ENCODE measurements around the gene PTTG2. TPM values are rescaled to one million over a fixed set of nuclear protein-coding genes. Genes with fewer than 3 reads are reported as not detected.

The PTTG2 gene
- polyA plus RNA-seq, 1 of the 3 experiments (the other 2 are of a cell fraction), result not detected

GRCh38 chr4:37953620-37954293 lies 6.4 kb upstream of the PTTG2 start:
- POLR2A ChIA-PET, result no interaction called here
- Histone ChIP-seq H3K4me1 (ENCODE audit: control insufficient read depth in 1 of 2, insufficient read depth in 2 of 2, low read depth in 1 of 2, low read length in 1 of 2) (no peaks in the 10 kb centered on the region), H4K20me1 (ENCODE audit: insufficient read depth) (no peaks in the 10 kb centered on the region), H3K4me3 (ENCODE audit: low read depth in 2 of 2, low read length in 1 of 2) (no peak overlapping the region), H3K79me2 (ENCODE audit: insufficient read depth) (no peaks in the 10 kb centered on the region), H2AFZ (ENCODE audit: low read depth) (no peak overlapping the region), H3K27ac (ENCODE audit: low read depth in 2 of 2, low read length in 1 of 2) (no peak overlapping the region), H3F3A (replicated peaks; ENCODE audit: insufficient read depth) (no peaks in the 10 kb centered on the region), H3K9me3 (no peaks in the 10 kb centered on the region), H3K27me3 (ENCODE audit: insufficient read depth) (no peaks in the 10 kb centered on the region), H3K4me2 (no peak overlapping the region), H3K9me2 (no peaks in the 10 kb centered on the region), H3K36me3 (replicated peaks in 1 of 2; ENCODE audit: control insufficient read depth in 1 of 2, insufficient read depth in 2 of 2, low read length in 1 of 2) (no peaks in the 10 kb centered on the region), H3K9ac (no peak overlapping the region)
- CTCF ChIA-PET, result no interaction called here
- TF ChIP-seq, protein P1, sequence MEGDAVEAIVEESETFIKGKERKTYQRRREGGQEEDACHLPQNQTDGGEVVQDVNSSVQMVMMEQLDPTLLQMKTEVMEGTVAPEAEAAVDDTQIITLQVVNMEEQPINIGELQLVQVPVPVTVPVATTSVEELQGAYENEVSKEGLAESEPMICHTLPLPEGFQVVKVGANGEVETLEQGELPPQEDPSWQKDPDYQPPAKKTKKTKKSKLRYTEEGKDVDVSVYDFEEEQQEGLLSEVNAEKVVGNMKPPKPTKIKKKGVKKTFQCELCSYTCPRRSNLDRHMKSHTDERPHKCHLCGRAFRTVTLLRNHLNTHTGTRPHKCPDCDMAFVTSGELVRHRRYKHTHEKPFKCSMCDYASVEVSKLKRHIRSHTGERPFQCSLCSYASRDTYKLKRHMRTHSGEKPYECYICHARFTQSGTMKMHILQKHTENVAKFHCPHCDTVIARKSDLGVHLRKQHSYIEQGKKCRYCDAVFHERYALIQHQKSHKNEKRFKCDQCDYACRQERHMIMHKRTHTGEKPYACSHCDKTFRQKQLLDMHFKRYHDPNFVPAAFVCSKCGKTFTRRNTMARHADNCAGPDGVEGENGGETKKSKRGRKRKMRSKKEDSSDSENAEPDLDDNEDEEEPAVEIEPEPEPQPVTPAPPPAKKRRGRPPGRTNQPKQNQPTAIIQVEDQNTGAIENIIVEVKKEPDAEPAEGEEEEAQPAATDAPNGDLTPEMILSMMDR (IDR thresholded peaks at IDR 0.05), result no peak
- WGBS (ENCODE audit: low lambda C conversion rate), result 72% methylated on average over 7 of the region's 7 CpGs
- no peak for DNase-seq

DNA sequence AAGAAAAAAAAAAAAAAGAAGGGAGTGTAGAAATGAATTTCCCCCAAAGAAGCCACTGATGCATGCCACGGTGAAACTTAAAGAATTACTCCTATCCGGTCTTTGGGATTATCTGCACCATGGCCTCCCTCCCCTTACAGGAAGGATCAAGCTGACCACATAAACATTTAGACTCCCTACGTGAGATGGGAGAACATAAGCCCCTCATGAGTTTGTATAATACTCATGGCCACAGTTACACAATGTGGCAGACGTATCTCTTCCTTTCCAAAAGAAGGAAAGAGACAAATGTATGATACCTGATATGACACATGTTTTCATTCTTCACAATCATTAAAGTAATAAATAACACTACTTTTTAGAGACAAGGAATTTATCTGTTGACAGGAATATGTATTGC lies 3.3 kb upstream of the PTTG2 start:
- CTCF ChIA-PET, result no interaction called here
- H3F3A ChIP-seq (replicated peaks; ENCODE audit: insufficient read depth), result no peaks in the 10 kb centered on the region
- 49% methylated on average over 4 of the region's 4 CpGs for WGBS (ENCODE audit: low lambda C conversion rate)

More for the DNA sequence above, 3.3 kb upstream of the PTTG2 start:
- POLR2A ChIA-PET, result no interaction called here
- Histone ChIP-seq H3K4me1 (ENCODE audit: control insufficient read depth in 1 of 2, insufficient read depth in 2 of 2, low read depth in 1 of 2, low read length in 1 of 2) (no peaks in the 10 kb centered on the region), H3K4me3 (ENCODE audit: low read depth in 2 of 2, low read length in 1 of 2) (no peak overlapping the region), H3K4me2 (no peak overlapping the region), H3K27ac (ENCODE audit: low read depth in 2 of 2, low read length in 1 of 2) (no peak overlapping the region), H3K27me3 (ENCODE audit: insufficient read depth) (no peaks in the 10 kb centered on the region), H3K9me2 (no peaks in the 10 kb centered on the region), H3K79me2 (ENCODE audit: insufficient read depth) (no peaks in the 10 kb centered on the region), H3K36me3 (replicated peaks in 1 of 2; ENCODE audit: control insufficient read depth in 1 of 2, insufficient read depth in 2 of 2, low read length in 1 of 2) (no peaks in the 10 kb centered on the region), H3K9ac (no peak overlapping the region), H4K20me1 (ENCODE audit: insufficient read depth) (no peaks in the 10 kb centered on the region), H3K9me3 (no peaks in the 10 kb centered on the region), H2AFZ (ENCODE audit: low read depth) (no peak overlapping the region)
- no peak for TF ChIP-seq RCOR1 (IDR thresholded peaks at IDR 0.05; ENCODE audit: low read length)
- TF ChIP-seq EZH2phosphoT487 (IDR thresholded peaks at IDR 0.05; ENCODE audit: borderline replicate concordance, low read depth), result no peak
- TF ChIP-seq, protein P1 (IDR thresholded peaks at IDR 0.05), result no peak
- no peak for TF ChIP-seq CHD2 (IDR thresholded peaks at IDR 0.05; ENCODE audit: low read length, partially characterized antibody)
- no peak for TF ChIP-seq NFIC (IDR thresholded peaks at IDR 0.05; ENCODE audit: borderline replicate concordance)
- TF ChIP-seq FOXM1 (IDR thresholded peaks at IDR 0.05; ENCODE audit: low read depth), result no peak
- TF ChIP-seq MEF2A (IDR thresholded peaks at IDR 0.05; ENCODE audit: borderline replicate concordance, low read depth), result no peak
- TF ChIP-seq, protein P2, sequence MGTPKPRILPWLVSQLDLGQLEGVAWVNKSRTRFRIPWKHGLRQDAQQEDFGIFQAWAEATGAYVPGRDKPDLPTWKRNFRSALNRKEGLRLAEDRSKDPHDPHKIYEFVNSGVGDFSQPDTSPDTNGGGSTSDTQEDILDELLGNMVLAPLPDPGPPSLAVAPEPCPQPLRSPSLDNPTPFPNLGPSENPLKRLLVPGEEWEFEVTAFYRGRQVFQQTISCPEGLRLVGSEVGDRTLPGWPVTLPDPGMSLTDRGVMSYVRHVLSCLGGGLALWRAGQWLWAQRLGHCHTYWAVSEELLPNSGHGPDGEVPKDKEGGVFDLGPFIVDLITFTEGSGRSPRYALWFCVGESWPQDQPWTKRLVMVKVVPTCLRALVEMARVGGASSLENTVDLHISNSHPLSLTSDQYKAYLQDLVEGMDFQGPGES (IDR thresholded peaks at IDR 0.05; ENCODE audit: low read depth, low read length), result no peak
- TF ChIP-seq, protein P3, sequence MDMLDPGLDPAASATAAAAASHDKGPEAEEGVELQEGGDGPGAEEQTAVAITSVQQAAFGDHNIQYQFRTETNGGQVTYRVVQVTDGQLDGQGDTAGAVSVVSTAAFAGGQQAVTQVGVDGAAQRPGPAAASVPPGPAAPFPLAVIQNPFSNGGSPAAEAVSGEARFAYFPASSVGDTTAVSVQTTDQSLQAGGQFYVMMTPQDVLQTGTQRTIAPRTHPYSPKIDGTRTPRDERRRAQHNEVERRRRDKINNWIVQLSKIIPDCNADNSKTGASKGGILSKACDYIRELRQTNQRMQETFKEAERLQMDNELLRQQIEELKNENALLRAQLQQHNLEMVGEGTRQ (IDR thresholded peaks at IDR 0.05; ENCODE audit: borderline replicate concordance, low read depth, low read length), result no peak
- TF ChIP-seq TEAD4 (IDR thresholded peaks at IDR 0.05; ENCODE audit: borderline replicate concordance, insufficient read depth), result no peak
- no peak for TF ChIP-seq RFX5 (IDR thresholded peaks at IDR 0.05; ENCODE audit: low read length)
- TF ChIP-seq, protein P4, sequence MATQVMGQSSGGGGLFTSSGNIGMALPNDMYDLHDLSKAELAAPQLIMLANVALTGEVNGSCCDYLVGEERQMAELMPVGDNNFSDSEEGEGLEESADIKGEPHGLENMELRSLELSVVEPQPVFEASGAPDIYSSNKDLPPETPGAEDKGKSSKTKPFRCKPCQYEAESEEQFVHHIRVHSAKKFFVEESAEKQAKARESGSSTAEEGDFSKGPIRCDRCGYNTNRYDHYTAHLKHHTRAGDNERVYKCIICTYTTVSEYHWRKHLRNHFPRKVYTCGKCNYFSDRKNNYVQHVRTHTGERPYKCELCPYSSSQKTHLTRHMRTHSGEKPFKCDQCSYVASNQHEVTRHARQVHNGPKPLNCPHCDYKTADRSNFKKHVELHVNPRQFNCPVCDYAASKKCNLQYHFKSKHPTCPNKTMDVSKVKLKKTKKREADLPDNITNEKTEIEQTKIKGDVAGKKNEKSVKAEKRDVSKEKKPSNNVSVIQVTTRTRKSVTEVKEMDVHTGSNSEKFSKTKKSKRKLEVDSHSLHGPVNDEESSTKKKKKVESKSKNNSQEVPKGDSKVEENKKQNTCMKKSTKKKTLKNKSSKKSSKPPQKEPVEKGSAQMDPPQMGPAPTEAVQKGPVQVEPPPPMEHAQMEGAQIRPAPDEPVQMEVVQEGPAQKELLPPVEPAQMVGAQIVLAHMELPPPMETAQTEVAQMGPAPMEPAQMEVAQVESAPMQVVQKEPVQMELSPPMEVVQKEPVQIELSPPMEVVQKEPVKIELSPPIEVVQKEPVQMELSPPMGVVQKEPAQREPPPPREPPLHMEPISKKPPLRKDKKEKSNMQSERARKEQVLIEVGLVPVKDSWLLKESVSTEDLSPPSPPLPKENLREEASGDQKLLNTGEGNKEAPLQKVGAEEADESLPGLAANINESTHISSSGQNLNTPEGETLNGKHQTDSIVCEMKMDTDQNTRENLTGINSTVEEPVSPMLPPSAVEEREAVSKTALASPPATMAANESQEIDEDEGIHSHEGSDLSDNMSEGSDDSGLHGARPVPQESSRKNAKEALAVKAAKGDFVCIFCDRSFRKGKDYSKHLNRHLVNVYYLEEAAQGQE (IDR thresholded peaks at IDR 0.05; ENCODE audit: low read depth, low read length), result no peak
- TF ChIP-seq ELF1 (IDR thresholded peaks at IDR 0.05), result no peak
- DNase-seq, result no peak

Data from SK-N-SH (cell line).